Heart left ventricle (tissue), 13 donors: Measurements from ENCODE around the gene CCL23.

Experiments
- POLR2A ChIP-seq, 2 donors: fragments of 450-650 bp; IDR thresholded peaks; one replicate each; pipeline ENCODE4 v1.6.1; 2017; ENCODE audit warnings: antibody characterized with exemption in 2 of 2, mild to moderate bottlenecking in 2 of 2, moderate library complexity in 2 of 2
- TF ChIP-seq, protein P1 (sequence below), 12 donors: fragments of 200-600 bp; sonication (generic) in 4 of 12; IDR thresholded peaks; one replicate each; pipeline versions ENCODE4 v1.5.0 to v1.8.0; 2018 to 2022; ENCODE audit warnings: antibody characterized with exemption in 12 of 12, mild to moderate bottlenecking in 5 of 12
- donor health status: ischemic (EF 13 %, LVEDD 7.1; RV severe dilation, severe dysfunction).
- donor health status: DM: no; HTN: yes; CAD: no.
- donor health status: DM: no; HTN: no; CAD: no.
- donor health status: ischemic (EF 25% LVEDD 6.9; RV normal size, moderate dysfunction).
- donor health status: ischemic (EF 25% LVEDD 5.7; RV mildly dilated, moderate dysfunction).
- donor health status: ischemic (EF 35%, LVEDD 5.7; RV mildly dilated, moderate dysfunction).
- donor health status: nonischemic (EF 11% LVEDD 7.7; RV severe dilation, severe dysfunction).
- donor health status: DM: yes; HTN: yes; CAD: no.
- donor health status: PGD.
- donor health status: ischemic (EF 29% LVEDD 5.4; RV normal size, mild dysfunction).
- donor health status: nonischemic (EF 23%, LVEDD 6.1; RV moderate dilation, normal function).

DNA sequence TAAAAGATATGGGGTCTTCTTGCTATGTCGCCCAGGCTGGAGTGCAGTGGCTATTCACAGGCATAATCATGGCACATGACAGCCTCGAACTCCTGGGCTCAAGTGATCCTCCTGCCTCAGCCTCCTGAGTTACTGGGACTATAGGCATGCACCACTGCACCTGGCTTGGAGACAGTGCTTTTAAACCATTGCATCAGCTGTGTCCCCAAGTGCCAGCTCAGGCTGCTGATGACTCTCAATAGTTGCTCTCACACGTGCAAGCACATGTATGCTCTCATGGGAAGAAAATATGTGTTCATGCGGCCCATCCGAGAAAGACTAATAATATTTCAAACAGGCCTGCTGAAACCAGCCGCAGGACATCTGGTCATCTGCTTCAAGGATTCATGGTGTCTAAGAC, 45.2 kb downstream of the CCL23 start:
- TF ChIP-seq, protein P1, sequence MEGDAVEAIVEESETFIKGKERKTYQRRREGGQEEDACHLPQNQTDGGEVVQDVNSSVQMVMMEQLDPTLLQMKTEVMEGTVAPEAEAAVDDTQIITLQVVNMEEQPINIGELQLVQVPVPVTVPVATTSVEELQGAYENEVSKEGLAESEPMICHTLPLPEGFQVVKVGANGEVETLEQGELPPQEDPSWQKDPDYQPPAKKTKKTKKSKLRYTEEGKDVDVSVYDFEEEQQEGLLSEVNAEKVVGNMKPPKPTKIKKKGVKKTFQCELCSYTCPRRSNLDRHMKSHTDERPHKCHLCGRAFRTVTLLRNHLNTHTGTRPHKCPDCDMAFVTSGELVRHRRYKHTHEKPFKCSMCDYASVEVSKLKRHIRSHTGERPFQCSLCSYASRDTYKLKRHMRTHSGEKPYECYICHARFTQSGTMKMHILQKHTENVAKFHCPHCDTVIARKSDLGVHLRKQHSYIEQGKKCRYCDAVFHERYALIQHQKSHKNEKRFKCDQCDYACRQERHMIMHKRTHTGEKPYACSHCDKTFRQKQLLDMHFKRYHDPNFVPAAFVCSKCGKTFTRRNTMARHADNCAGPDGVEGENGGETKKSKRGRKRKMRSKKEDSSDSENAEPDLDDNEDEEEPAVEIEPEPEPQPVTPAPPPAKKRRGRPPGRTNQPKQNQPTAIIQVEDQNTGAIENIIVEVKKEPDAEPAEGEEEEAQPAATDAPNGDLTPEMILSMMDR (IDR thresholded peaks at IDR 0.05): no peak
- TF ChIP-seq POLR2A (IDR thresholded peaks at IDR 0.05): no peak
